Breast epithelium (tissue), 3 donors: ENCODE results near the gene CRTC3.

ENCODE experiments used
- CTCF ChIP-seq, 3 donors: fragments of 450-650 bp; IDR thresholded peaks; one replicate each; pipeline ENCODE4 v1.5.1; 2016 to 2017; ENCODE audit warnings: antibody characterized with exemption in 3 of 3, mild to moderate bottlenecking in 3 of 3, moderate library complexity in 3 of 3
- POLR2A ChIP-seq: fragments of 450-650 bp; IDR thresholded peaks from one replicate; pipeline ENCODE4 v1.6.1; 2016; ENCODE audit warnings: antibody characterized with exemption, mild to moderate bottlenecking, moderate library complexity
- POLR2AphosphoS5 ChIP-seq, 3 donors: sonication (generic); formaldehyde crosslinking; IDR thresholded peaks; one replicate each; pipeline ENCODE4 v1.6.1; 2017; ENCODE audit warnings: antibody characterized with exemption in 3 of 3

DNA sequence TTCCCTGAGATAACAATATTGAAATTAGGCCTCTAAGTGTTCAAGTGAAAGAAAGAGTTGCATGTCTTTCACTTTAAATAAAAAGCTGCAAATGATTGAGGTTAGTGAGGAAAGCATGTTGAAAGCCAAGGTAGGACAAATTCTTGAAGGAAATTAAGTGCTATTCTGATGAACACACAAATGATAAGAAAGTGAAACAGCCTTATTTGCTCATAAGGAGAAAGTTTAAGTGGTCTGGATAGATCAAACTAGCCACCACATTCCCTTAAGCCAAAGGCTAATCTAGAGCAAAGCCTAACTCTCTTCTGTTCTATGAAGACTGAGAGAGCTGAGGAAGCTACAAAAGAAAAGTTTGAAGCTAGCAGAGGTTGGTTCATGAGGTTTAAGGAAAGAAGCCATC is 36.1 kb downstream of the CRTC3 start:
- TF ChIP-seq POLR2AphosphoS5 (IDR thresholded peaks at IDR 0.05) (no peak), CTCF (IDR thresholded peaks at IDR 0.05) (no peak), POLR2A (no peak)
